GM12878 (cell line): Measurements from ENCODE around the gene HSFX1. TPM values are rescaled to one million over a fixed set of nuclear protein-coding genes. Genes with fewer than 3 reads are reported as not detected.

Source experiments
- ATAC-seq: fragments of 200-7000 bp; cut with Tn5 transposase; 3 replicates; pipeline ENCODE4 v1.9.1; 2020; ENCODE audit warnings: mild to moderate bottlenecking, moderate library complexity
- BruUV-seq: library from RNA; stranded (reverse); fragments of 400-500 nt; replicated peaks from 2 replicates; lab custom pipeline; 2021; lab: Mats Ljungman, UMichigan
- CTCF ChIA-PET: fragments of 300-600 bp; sonication (Branson Sonifier 250); formaldehyde crosslinking; extraction: SDS; loops from one replicate; lab custom pipeline; 2021; ENCODE audit warnings: inconsistent platforms; lab: Yijun Ruan, JAX
- POLR2A ChIA-PET: fragments of 350-600 bp; formaldehyde crosslinking; extraction: SDS; loops from one replicate; lab custom pipeline; 2021; ENCODE audit warnings: inconsistent platforms; lab: Charles Lee
- RAD21 ChIA-PET: fragments of 300-600 bp; sonication (Branson Sonifier 250); formaldehyde crosslinking; loops from one replicate; lab custom pipeline; 2023; ENCODE audit warnings: antibody characterized with exemption; ENCODE audit not compliant: unreplicated experiment; lab: Charles Lee
- SMC1A ChIA-PET: fragments of 300-600 bp; sonication (Branson Sonifier 250); formaldehyde crosslinking; loops from one replicate; lab custom pipeline; 2023; ENCODE audit not compliant: unreplicated experiment, uncharacterized antibody; lab: Charles Lee
- DNase-seq: peaks from one replicate; pipeline ENCODE4 v3.0.0-alpha.2; 2011; ENCODE audit warnings: low read depth, low spot score
- FAIRE-seq: peaks from 3 replicates; lab custom pipeline; 2011; peaks lifted over from hg19 to GRCh38; lab: Jason Lieb, UNC
- H2AFZ ChIP-seq: 2 replicates; pipeline ENCODE4 v1.6.0; 2011; ENCODE audit warnings: low read depth, low read length, control low read depth; ENCODE audit not compliant: control insufficient read depth
- H3K27ac ChIP-seq: 2 replicates; pipeline ENCODE4 v1.5.1; 2011; ENCODE audit warnings: control low read depth; ENCODE audit not compliant: control insufficient read depth, insufficient read depth
- H3K27me3 ChIP-seq, 2 experiments: replicated peaks in 1 of 2; 2 replicates each; pipeline versions ENCODE4 v1.6.0 to v1.6.1; 2011; ENCODE audit warnings: low read length in 1 of 2; ENCODE audit not compliant: control insufficient read depth in 2 of 2, insufficient read depth in 2 of 2
- H3K36me3 ChIP-seq, 2 experiments: 2 replicates each; pipeline ENCODE4 v1.5.1; 2011; ENCODE audit warnings: low read length in 1 of 2; ENCODE audit not compliant: control insufficient read depth in 2 of 2, insufficient read depth in 2 of 2
- H3K4me1 ChIP-seq: 2 replicates; pipeline ENCODE4 v1.6.1; 2011; ENCODE audit warnings: mild to moderate bottlenecking, low read length, moderate library complexity, mixed read lengths; ENCODE audit not compliant: control insufficient read depth, insufficient read depth
- H3K4me2 ChIP-seq: 2 replicates; pipeline ENCODE4 v1.6.0; 2011; ENCODE audit warnings: control low read depth; ENCODE audit not compliant: control insufficient read depth, insufficient read depth
- H3K4me3 ChIP-seq: fragments of 200-600 bp; sonication (generic); 2 replicates; pipeline ENCODE4 v1.5.1; 2016
- H3K79me2 ChIP-seq: 2 replicates; pipeline ENCODE4 v1.6.0; 2011; ENCODE audit warnings: low read length; ENCODE audit not compliant: control insufficient read depth, insufficient read depth
- H3K9ac ChIP-seq: 2 replicates; pipeline ENCODE4 v1.8.0; 2011; ENCODE audit warnings: low read length, control low read depth, mixed read lengths; ENCODE audit not compliant: control insufficient read depth, insufficient read depth
- H3K9me3 ChIP-seq: replicated peaks from 3 replicates; pipeline ENCODE4 v1.5.1; 2011; ENCODE audit warnings: mild to moderate bottlenecking, low read length; ENCODE audit not compliant: control insufficient read depth, insufficient read depth
- H4K20me1 ChIP-seq: 2 replicates; pipeline ENCODE4 v1.6.0; 2011; ENCODE audit not compliant: control insufficient read depth, insufficient read depth
- CBX3 ChIP-seq: fragments of 200-600 bp; sonication (generic); IDR thresholded peaks from 2 replicates; pipeline ENCODE4 v1.6.1; 2016; ENCODE audit warnings: low read depth, borderline replicate concordance
- CTCF ChIP-seq, 3 experiments: IDR thresholded peaks in 2 of 3; conservative IDR thresholded peaks in 1 of 3; 2 replicates each; pipeline ENCODE4 v1.5.1; 2011; ENCODE audit warnings: low read depth in 3 of 3, low read length in 3 of 3, mild to moderate bottlenecking in 3 of 3, control low read depth in 2 of 3, moderate library complexity in 2 of 3, inconsistent platforms in 1 of 3, mixed read lengths in 1 of 3; ENCODE audit not compliant: control insufficient read depth in 2 of 3, insufficient read depth in 1 of 3; ENCODE audit errors: extremely low read depth in 1 of 3
- HDGF ChIP-seq: fragments of 450-650 bp; IDR thresholded peaks from 2 replicates; pipeline ENCODE4 v1.6.1; 2016; ENCODE audit warnings: antibody characterized with exemption
- RAD21 ChIP-seq: IDR thresholded peaks from 2 replicates; pipeline ENCODE4 v1.6.1; 2011; ENCODE audit warnings: mild to moderate bottlenecking, low read depth, low read length, moderate library complexity; ENCODE audit not compliant: insufficient read depth
- SMC3 ChIP-seq: IDR thresholded peaks from 2 replicates; pipeline ENCODE4 v1.6.1; 2011; ENCODE audit warnings: low read length, improper control_type of control experiment, borderline replicate concordance
- SREBF1 ChIP-seq: IDR thresholded peaks from 2 replicates; pipeline ENCODE4 v1.6.1; 2012; ENCODE audit warnings: mild to moderate bottlenecking, low read length
- TCF7 ChIP-seq: IDR thresholded peaks from 2 replicates; pipeline ENCODE4 v1.6.1; 2014; ENCODE audit warnings: antibody characterized with exemption, borderline replicate concordance
- WGBS: methylation state at CpG from one replicate; pipeline ENCODE4 v1.1.6; 2016; ENCODE audit warnings: low lambda C conversion rate; ENCODE audit not compliant: insufficient replicate concordance, insufficient coverage; ENCODE audit errors: missing lambda C conversion rate; 5-methylcytosine and 5-hydroxymethylcytosine counted together
- in situ Hi-C: fragments of 300-500 bp; cut with MboI; formaldehyde crosslinking; loops from 9 replicates; pipeline ENCODE4 v1.14.3; 2018; ENCODE audit warnings: mixed read lengths
- intact Hi-C: fragments of 100-400 bp; cut with micrococcal nuclease; formaldehyde crosslinking; loops from one replicate; pipeline ENCODE4 v1.14.2; 2022; ENCODE audit not compliant: unreplicated experiment
- polyA plus RNA-seq, 11 experiments: library from polyadenylated mRNA; depleted of rRNA in 4 of 11; unstranded in 6 of 11; stranded (reverse) in 5 of 11; fragments of >200 nt; fragmentation: Nextera tagmentation in 4 of 11; fragmentation: Illumina TruSeq in 1 of 11; extraction: Ambion mirVana in 4 of 11; extraction: Trizol in 1 of 11; gene quantifications; 1 replicate in 1 of 11; 2 replicates in 10 of 11; pipeline versions ENCODE4 v1.2.1 to v1.2.3, GENCODE V29; 2011 to 2016; ENCODE audit warnings: inconsistent platforms in 2 of 11, missing spikeins in 2 of 11, low read depth in 1 of 11
- total RNA-seq, 4 experiments: library from RNA; depleted of rRNA in 3 of 4; stranded (reverse); fragments of >200 nt in 3 of 4; fragmentation: Illumina TruSeq in 1 of 4; extraction: Trizol in 1 of 4; gene quantifications; 2 replicates each; pipeline versions ENCODE4 v1.2.1 to v1.2.3, GENCODE V29; 2013 to 2021
- TF ChIP-seq, protein P1 (sequence below): fragments of 450-650 bp; conservative IDR thresholded peaks from 2 replicates; pipeline ENCODE4 v1.6.1; 2017; ENCODE audit warnings: mild to moderate bottlenecking, moderate library complexity

HSFX1 gene
- total and polyA plus RNA-seq, 10 of the 15 experiments (the other 5 are each of a cell fraction or from before 2014, with no cell fraction given) = 0.06 to 0.56 (median 0.10) TPM; not detected in 3

DNA sequence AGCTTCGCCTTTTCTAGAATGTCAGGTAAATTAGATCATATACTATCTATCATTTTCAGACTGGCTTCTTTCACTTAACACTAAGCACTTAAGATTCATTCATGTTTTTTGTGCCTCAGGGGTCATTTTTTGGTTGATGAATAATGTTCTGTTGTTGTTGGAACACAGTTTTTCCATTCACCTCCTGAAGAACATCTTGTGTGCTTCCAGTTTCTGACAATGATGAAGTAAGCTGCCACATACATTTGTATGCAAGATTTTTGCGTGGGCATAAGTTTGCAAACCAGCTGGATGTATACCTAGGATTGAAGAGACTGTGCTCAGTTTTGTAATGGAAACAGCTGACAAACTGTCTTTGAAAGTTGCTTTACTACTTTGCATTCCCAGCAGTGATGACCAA lies 45.5 kb downstream of the HSFX1 start:
- ATAC-seq (no peak), FAIRE-seq (no peak), DNase-seq (no peak)
- CTCF ChIA-PET = no interaction called here
- SMC1A ChIA-PET = interaction anchor here (0.9 kb wide), 1 partner anchor 14 kb away, joined by 3 read pairs; no protein-coding TSS in a partner anchor
- H3K9me3 ChIP-seq = no peaks in the 10 kb centered on the region; the same call in 2 of the 3 replicates
- BruUV-seq = no TSS peak
- WGBS = 45% methylated on average over 2 of the region's 2 CpGs
- TF ChIP-seq SREBF1 = no peak
- TF ChIP-seq, protein P1, sequence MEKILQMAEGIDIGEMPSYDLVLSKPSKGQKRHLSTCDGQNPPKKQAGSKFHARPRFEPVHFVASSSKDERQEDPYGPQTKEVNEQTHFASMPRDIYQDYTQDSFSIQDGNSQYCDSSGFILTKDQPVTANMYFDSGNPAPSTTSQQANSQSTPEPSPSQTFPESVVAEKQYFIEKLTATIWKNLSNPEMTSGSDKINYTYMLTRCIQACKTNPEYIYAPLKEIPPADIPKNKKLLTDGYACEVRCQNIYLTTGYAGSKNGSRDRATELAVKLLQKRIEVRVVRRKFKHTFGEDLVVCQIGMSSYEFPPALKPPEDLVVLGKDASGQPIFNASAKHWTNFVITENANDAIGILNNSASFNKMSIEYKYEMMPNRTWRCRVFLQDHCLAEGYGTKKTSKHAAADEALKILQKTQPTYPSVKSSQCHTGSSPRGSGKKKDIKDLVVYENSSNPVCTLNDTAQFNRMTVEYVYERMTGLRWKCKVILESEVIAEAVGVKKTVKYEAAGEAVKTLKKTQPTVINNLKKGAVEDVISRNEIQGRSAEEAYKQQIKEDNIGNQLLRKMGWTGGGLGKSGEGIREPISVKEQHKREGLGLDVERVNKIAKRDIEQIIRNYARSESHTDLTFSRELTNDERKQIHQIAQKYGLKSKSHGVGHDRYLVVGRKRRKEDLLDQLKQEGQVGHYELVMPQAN = no peak
- no peak overlapping the region for H3K9ac ChIP-seq
- H2AFZ ChIP-seq = no peak overlapping the region
- no peak overlapping the region for H3K4me3 ChIP-seq
- RAD21 ChIA-PET = no interaction called here
- in situ Hi-C loops (no loop called here), intact Hi-C loops (loop anchor here (10.0 kb wide), 1 partner anchor 65 kb away; no protein-coding TSS in a partner anchor)
- H3K36me3 ChIP-seq = no peaks in the 10 kb centered on the region
- H3K4me1 ChIP-seq = no peaks in the 10 kb centered on the region
- H3K27ac ChIP-seq = no peak overlapping the region
- POLR2A ChIA-PET = no interaction called here
- no peaks in the 10 kb centered on the region for H3K79me2 ChIP-seq
- H3K27me3 ChIP-seq = no peaks in the 10 kb centered on the region
- no peaks in the 10 kb centered on the region for H4K20me1 ChIP-seq
- no peak overlapping the region for H3K4me2 ChIP-seq

DNA sequence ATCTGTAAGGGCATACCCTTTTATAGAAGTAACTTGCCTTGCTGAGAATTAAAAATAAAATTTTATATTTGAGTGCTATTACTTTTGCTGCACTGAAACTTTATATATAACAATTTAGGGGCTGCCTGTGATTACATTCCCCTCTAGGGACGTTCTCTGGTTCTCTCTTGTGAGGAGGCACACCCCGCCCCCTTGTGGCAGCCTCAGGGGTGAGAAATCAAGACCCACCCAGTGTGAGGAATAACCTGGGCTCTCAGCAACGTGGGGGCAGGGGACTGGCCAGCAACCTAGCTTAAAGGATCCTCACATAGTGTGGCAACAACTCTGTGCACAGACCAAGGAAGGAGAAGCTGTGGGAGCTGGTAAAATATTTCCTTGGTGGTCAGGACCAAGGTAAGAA lies 51.6 kb downstream of the HSFX1 start:
- no TSS peak for BruUV-seq
- POLR2A ChIA-PET = no interaction called here
- TF ChIP-seq CBX3 (no peak), CTCF (IDR thresholded peaks at IDR 0.05 in 2 of 3, conservative IDR thresholded peaks at IDR 0.05 in 1 of 3; ENCODE audit: control insufficient read depth in 2 of 3, extremely low read depth in 1 of 3, insufficient read depth in 1 of 3, low read depth in 3 of 3, low read length in 3 of 3) (peak; percentile 42 to 55 (median 47)), TCF7 (no peak), HDGF (no peak), SMC3 (peak; percentile 42; the same call in 1 of the 2 replicates), RAD21 (peak; percentile 57)

More for the DNA sequence above, 51.6 kb downstream of the HSFX1 start:
- Histone ChIP-seq H3K9ac (no peak overlapping the region), H3K4me2 (no peak overlapping the region), H3K9me3 (no peaks in the 10 kb centered on the region), H3K4me3 (no peak overlapping the region), H3K27me3 (no peaks in the 10 kb centered on the region), H2AFZ (no peak overlapping the region), H4K20me1 (no peaks in the 10 kb centered on the region), H3K36me3 (no peaks in the 10 kb centered on the region), H3K4me1 (no peaks in the 10 kb centered on the region), H3K79me2 (no peaks in the 10 kb centered on the region), H3K27ac (no peak overlapping the region)
- ChIA-PET CTCF (interaction anchor here (0.6 to 2.2 kb wide), 4 partner anchors 47 to 313 kb away, joined by 3 to 6 read pairs (median 3); no protein-coding TSS in a partner anchor), RAD21 (no interaction called here), SMC1A (no interaction called here)
- intact Hi-C loops (loop anchor here (5.0 to 10.0 kb wide), 2 partner anchors 193 to 291 kb away; partner anchors contain the start of gene TMEM185A), in situ Hi-C loops (no loop called here)
- DNase-seq = no peak
- no peak for FAIRE-seq
- 2% methylated on average over 3 of the region's 3 CpGs for WGBS
- ATAC-seq = peak; percentile 23; the same call in 2 of the 3 replicates
